Measurements from ENCODE around the gene DNAJB13. TPM values are rescaled to one million over a fixed set of nuclear protein-coding genes. Genes with fewer than 3 reads are reported as not detected.

The DNAJB13 gene
- total and polyA plus RNA-seq, 10 of the 15 experiments (the other 5 are each of a cell fraction or from before 2014, with no cell fraction given) = 0.07 to 0.76 (median 0.15) TPM; not detected in 7

- Histone ChIP-seq H4K20me1 (ENCODE audit: control insufficient read depth, insufficient read depth) (no peaks in the 10 kb centered on the region), H3K9me3 (replicated peaks; ENCODE audit: control insufficient read depth, insufficient read depth, low read length) (no peaks in the 10 kb centered on the region), H3K9ac (ENCODE audit: control insufficient read depth, insufficient read depth, low read length) (no peak overlapping the region), H3K4me3 (no peak overlapping the region), H2AFZ (ENCODE audit: control insufficient read depth, low read depth, low read length) (no peak overlapping the region), H3K27ac (ENCODE audit: control insufficient read depth, insufficient read depth) (no peak overlapping the region), H3K27me3 (replicated peaks in 1 of 2; ENCODE audit: control insufficient read depth in 2 of 2, insufficient read depth in 2 of 2, low read length in 1 of 2) (no peaks in the 10 kb centered on the region), H3K36me3 (ENCODE audit: control insufficient read depth in 2 of 2, insufficient read depth in 2 of 2, low read length in 1 of 2) (no peaks in the 10 kb centered on the region), H3K4me2 (ENCODE audit: control insufficient read depth, insufficient read depth) (no peak overlapping the region), H3K4me1 (ENCODE audit: control insufficient read depth, insufficient read depth, low read length) (peaks cover 4% of the 10 kb centered on the region), H3K79me2 (ENCODE audit: control insufficient read depth, insufficient read depth, low read length) (no peaks in the 10 kb centered on the region)
- ChIA-PET CTCF (interaction anchor here (1.2 to 2.5 kb wide), 2 partner anchors 35 to 287 kb away, joined by 3 to 7 read pairs; no protein-coding TSS in a partner anchor), POLR2A (interaction anchor here (2.6 to 2.8 kb wide), 2 partner anchors 11 kb away, joined by 10 to 16 read pairs; no protein-coding TSS in a partner anchor), SMC1A (ENCODE audit: uncharacterized antibody, unreplicated experiment) (no interaction called here), RAD21 (ENCODE audit: unreplicated experiment) (no interaction called here)
- TF ChIP-seq POLR2A (IDR thresholded peaks at IDR 0.05; ENCODE audit: low read depth, low read length) = 0 out of 2 replicates have a peak, but pooled peaks have one; percentile 20
- TF ChIP-seq ZNF24 (IDR thresholded peaks at IDR 0.05) = no peak
- in situ Hi-C loops (cut with MboI) (no loop called here), intact Hi-C loops (cut with micrococcal nuclease; ENCODE audit: unreplicated experiment) (loop anchor here (10.0 kb wide), 1 partner anchor 276 kb away; no protein-coding TSS in a partner anchor)
- WGBS (ENCODE audit: insufficient coverage, insufficient replicate concordance, low lambda C conversion rate, missing lambda C conversion rate) = 46% methylated on average over 2 of the region's 2 CpGs
- ATAC-seq (no peak), FAIRE-seq (no peak), DNase-seq (ENCODE audit: low read depth, low spot score) (no peak)
- no TSS peak for BruUV-seq (replicated peaks)
Observed at GRCh38 chr11:73969091-73969490, 18.3 kb downstream of the DNAJB13 start.

- ChIA-PET SMC1A (ENCODE audit: uncharacterized antibody, unreplicated experiment) (interaction anchor here (0.6 to 2.7 kb wide), 3 partner anchors 10 to 316 kb away, joined by 3 to 7 read pairs (median 3); no protein-coding TSS in a partner anchor), RAD21 (ENCODE audit: unreplicated experiment) (interaction anchor here (0.7 kb wide), 1 partner anchor 119 kb away, joined by 3 read pairs; no protein-coding TSS in a partner anchor), CTCF (interaction anchor here (0.7 to 2.5 kb wide), 4 partner anchors 10 to 984 kb away, joined by 3 to 7 read pairs (median 4); no protein-coding TSS in a partner anchor), POLR2A (interaction anchor here (0.5 to 2.8 kb wide), 2 partner anchors 10 to 216 kb away, joined by 3 to 16 read pairs; no protein-coding TSS in a partner anchor)
- Histone ChIP-seq H2AFZ (ENCODE audit: control insufficient read depth, low read depth, low read length) (no peak overlapping the region), H3K9ac (ENCODE audit: control insufficient read depth, insufficient read depth, low read length) (no peak overlapping the region), H3K27me3 (replicated peaks in 1 of 2; ENCODE audit: control insufficient read depth in 2 of 2, insufficient read depth in 2 of 2, low read length in 1 of 2) (no peaks in the 10 kb centered on the region), H3K9me3 (replicated peaks; ENCODE audit: control insufficient read depth, insufficient read depth, low read length) (no peaks in the 10 kb centered on the region), H3K4me2 (ENCODE audit: control insufficient read depth, insufficient read depth) (no peak overlapping the region), H3K36me3 (ENCODE audit: control insufficient read depth in 2 of 2, insufficient read depth in 2 of 2, low read length in 1 of 2) (peaks cover 4 to 6% of the 10 kb centered on the region in 2 experiments; a peak in 3 of 4 replicates), H3K4me3 (no peak overlapping the region), H3K79me2 (ENCODE audit: control insufficient read depth, insufficient read depth, low read length) (no peaks in the 10 kb centered on the region), H4K20me1 (ENCODE audit: control insufficient read depth, insufficient read depth) (no peaks in the 10 kb centered on the region), H3K4me1 (ENCODE audit: control insufficient read depth, insufficient read depth, low read length) (peaks cover 9% of the 10 kb centered on the region), H3K27ac (ENCODE audit: control insufficient read depth, insufficient read depth) (no peak overlapping the region)
- in situ Hi-C loops (cut with MboI) = no loop called here
- TF ChIP-seq NRF1 (conservative IDR thresholded peaks at IDR 0.05; ENCODE audit: low read depth, low read length) (no peak), SRF (IDR thresholded peaks at IDR 0.05; ENCODE audit: low read depth in 2 of 2, low read length in 2 of 2) (no peak), SP1 (IDR thresholded peaks at IDR 0.05; ENCODE audit: low read depth, low read length) (no peak), POLR2A (IDR thresholded peaks at IDR 0.05; ENCODE audit: low read depth, low read length) (peak; percentile 28; the same call in 1 of the 2 replicates), ZBTB11 (CRISPR knock-in tag; IDR thresholded peaks at IDR 0.05) (no peak)
- DNase-seq (ENCODE audit: low read depth, low spot score) (no peak), ATAC-seq (no peak), FAIRE-seq (no peak)
- no TSS peak for BruUV-seq (replicated peaks)
- intact Hi-C loops (cut with micrococcal nuclease; ENCODE audit: unreplicated experiment) = loop anchor here (10.0 kb wide), 1 partner anchor 275 kb away; no protein-coding TSS in a partner anchor
- 81% methylated on average over 13 of the region's 13 CpGs for WGBS (ENCODE audit: insufficient coverage, insufficient replicate concordance, low lambda C conversion rate, missing lambda C conversion rate)
Observed at GRCh38 chr11:73969991-73970800, 19.4 kb downstream of the DNAJB13 start.

Measured in GM12878 (cell line).